Measurements from ENCODE around the gene CHCHD10.
A peak's percentile ranks its signal among the peaks of the same experiment; 100 is the strongest.

Gene CHCHD10

GRCh38 chr22:23767673-23768548 lies at the start of gene CHCHD10:
Gene CHCHD10 (minus strand): TSS chr22:23767972. CDS start chr22:23767874, 98 bp downstream.
- DNase-seq = peak; percentile 27

GRCh38 chr22:23817146-23817545 lies 49.4 kb upstream of the CHCHD10 start:
- DNase-seq = no peak

GRCh38 chr22:23816156-23816976 lies 48.6 kb upstream of the CHCHD10 start:
- no peak for DNase-seq

GRCh38 chr22:23815541-23816155 lies 47.9 kb upstream of the CHCHD10 start:
- no peak for DNase-seq

- no peak for DNase-seq
Measured at GRCh38 chr22:23812378-23812777, 44.6 kb upstream of the CHCHD10 start.

GRCh38 chr22:23806837-23807236 lies 39.1 kb upstream of the CHCHD10 start:
- no peak for DNase-seq

- DNase-seq = no peak
Measured at GRCh38 chr22:23804781-23805291, 37.1 kb upstream of the CHCHD10 start.

- no peak for DNase-seq
Measured at GRCh38 chr22:23803001-23803819, 35.4 kb upstream of the CHCHD10 start.

GRCh38 chr22:23801886-23802377 lies 34.2 kb upstream of the CHCHD10 start:
- DNase-seq = no peak

- DNase-seq = no peak
Measured at GRCh38 chr22:23801238-23801821, 33.6 kb upstream of the CHCHD10 start.

- DNase-seq = no peak
Measured at GRCh38 chr22:23800297-23801237, 32.8 kb upstream of the CHCHD10 start.

- DNase-seq = no peak
Measured at GRCh38 chr22:23796461-23796860, 28.7 kb upstream of the CHCHD10 start.

GRCh38 chr22:23793326-23793725 lies 25.6 kb upstream of the CHCHD10 start:
- DNase-seq = no peak

GRCh38 chr22:23791738-23792645 lies 24.2 kb upstream of the CHCHD10 start:
- no peak for DNase-seq

- DNase-seq = no peak
Measured at GRCh38 chr22:23790819-23791737, 23.3 kb upstream of the CHCHD10 start.

GRCh38 chr22:23789638-23790037 lies 21.9 kb upstream of the CHCHD10 start:
- DNase-seq = no peak

GRCh38 chr22:23789121-23789520 lies 21.3 kb upstream of the CHCHD10 start:
- DNase-seq = no peak

- DNase-seq = no peak
Measured at GRCh38 chr22:23787910-23788309, 20.1 kb upstream of the CHCHD10 start.
